NCI-H2196 treated with DMSO at 0.1 percent for 48 hours (cell line): Measurements from ENCODE around the gene PSMA5.
"Not testable (repeated sequence)": the region's sequence is repeated elsewhere in the genome, so short reads cannot be mapped to it uniquely, and the experiment has no call there.

Experiments
- DNase-seq: peaks from one replicate; lab custom pipeline; 2025; ENCODE audit not compliant: unreplicated experiment; lab: John Stamatoyannopoulos, UW

Gene PSMA5

GRCh38 chr1:109392788-109393616 is 33.2 kb downstream of the PSMA5 start:
- no peak for DNase-seq

GRCh38 chr1:109392037-109392787 is 34.0 kb downstream of the PSMA5 start:
- no peak for DNase-seq

GRCh38 chr1:109391626-109392025 is 34.6 kb downstream of the PSMA5 start:
- DNase-seq, result no peak

GRCh38 chr1:109391157-109391556 is 35.1 kb downstream of the PSMA5 start:
- no peak for DNase-seq

GRCh38 chr1:109389638-109390341 is 36.5 kb downstream of the PSMA5 start:
- no peak for DNase-seq

- no peak for DNase-seq
Observed at GRCh38 chr1:109388884-109389637, 37.2 kb downstream of the PSMA5 start.

GRCh38 chr1:109388208-109388711 is 38.0 kb downstream of the PSMA5 start:
- no peak for DNase-seq

- DNase-seq, result no peak
Observed at GRCh38 chr1:109386054-109386717, 40.1 kb downstream of the PSMA5 start.

GRCh38 chr1:109385417-109385816 is 40.8 kb downstream of the PSMA5 start:
- no peak for DNase-seq

GRCh38 chr1:109383854-109384253 is 42.4 kb downstream of the PSMA5 start:
- no peak for DNase-seq

GRCh38 chr1:109383087-109383779 is 43.0 kb downstream of the PSMA5 start:
- DNase-seq, result no peak

GRCh38 chr1:109381573-109381972 is 44.7 kb downstream of the PSMA5 start:
- DNase-seq, result no peak

GRCh38 chr1:109379907-109380306 is 46.3 kb downstream of the PSMA5 start:
- no peak for DNase-seq

- no peak for DNase-seq
Observed at GRCh38 chr1:109379422-109379821, 46.8 kb downstream of the PSMA5 start.

- no peak for DNase-seq
Observed at GRCh38 chr1:109377698-109378097, 48.5 kb downstream of the PSMA5 start.

GRCh38 chr1:109373696-109374095 is 52.6 kb downstream of the PSMA5 start:
- not testable (repeated sequence) for DNase-seq

- no peak for DNase-seq
Observed at GRCh38 chr1:109373126-109373525, 53.1 kb downstream of the PSMA5 start.

- no peak for DNase-seq
Observed at GRCh38 chr1:109372281-109372680, 54.0 kb downstream of the PSMA5 start.

GRCh38 chr1:109371341-109371739 is 54.9 kb downstream of the PSMA5 start:
- no peak for DNase-seq
